Tibial nerve (tissue), 4 donors: Measurements from ENCODE around the gene ABCA4.

Source experiments
- EP300 ChIP-seq, 2 donors: sonication (generic); formaldehyde crosslinking; IDR thresholded peaks; one replicate each; pipeline ENCODE4 v1.6.1; 2017; ENCODE audit warnings: antibody characterized with exemption in 2 of 2, mild to moderate bottlenecking in 1 of 2
- POLR2A ChIP-seq, 2 donors: fragments of 450-650 bp; IDR thresholded peaks; one replicate each; pipeline ENCODE4 v1.6.1; 2017; ENCODE audit warnings: antibody characterized with exemption in 2 of 2, mild to moderate bottlenecking in 2 of 2, moderate library complexity in 2 of 2
- TF ChIP-seq, protein P1 (sequence below), 5 experiments: fragments of 200-600 bp in 3 of 5; fragments of 450-650 bp in 2 of 5; sonication (generic) in 3 of 5; IDR thresholded peaks; one replicate each; pipeline ENCODE4 v1.5.1; 2016 to 2019; ENCODE audit warnings: antibody characterized with exemption in 5 of 5, mild to moderate bottlenecking in 3 of 5, moderate library complexity in 2 of 5

GRCh38 chr1:94094469-94095111 is 26.4 kb downstream of the ABCA4 start:
- TF ChIP-seq, protein P1, sequence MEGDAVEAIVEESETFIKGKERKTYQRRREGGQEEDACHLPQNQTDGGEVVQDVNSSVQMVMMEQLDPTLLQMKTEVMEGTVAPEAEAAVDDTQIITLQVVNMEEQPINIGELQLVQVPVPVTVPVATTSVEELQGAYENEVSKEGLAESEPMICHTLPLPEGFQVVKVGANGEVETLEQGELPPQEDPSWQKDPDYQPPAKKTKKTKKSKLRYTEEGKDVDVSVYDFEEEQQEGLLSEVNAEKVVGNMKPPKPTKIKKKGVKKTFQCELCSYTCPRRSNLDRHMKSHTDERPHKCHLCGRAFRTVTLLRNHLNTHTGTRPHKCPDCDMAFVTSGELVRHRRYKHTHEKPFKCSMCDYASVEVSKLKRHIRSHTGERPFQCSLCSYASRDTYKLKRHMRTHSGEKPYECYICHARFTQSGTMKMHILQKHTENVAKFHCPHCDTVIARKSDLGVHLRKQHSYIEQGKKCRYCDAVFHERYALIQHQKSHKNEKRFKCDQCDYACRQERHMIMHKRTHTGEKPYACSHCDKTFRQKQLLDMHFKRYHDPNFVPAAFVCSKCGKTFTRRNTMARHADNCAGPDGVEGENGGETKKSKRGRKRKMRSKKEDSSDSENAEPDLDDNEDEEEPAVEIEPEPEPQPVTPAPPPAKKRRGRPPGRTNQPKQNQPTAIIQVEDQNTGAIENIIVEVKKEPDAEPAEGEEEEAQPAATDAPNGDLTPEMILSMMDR (IDR thresholded peaks at IDR 0.05) = no peak
- TF ChIP-seq POLR2A (IDR thresholded peaks at IDR 0.05) = no peak
- peak in 1 of 2 donors; percentile 75 for TF ChIP-seq EP300 (IDR thresholded peaks at IDR 0.05)
